ENCODE measurements around the gene HAGH. TPM values are rescaled to one million over a fixed set of nuclear protein-coding genes. Genes with fewer than 3 reads are reported as not detected.
A peak's percentile ranks its signal among the peaks of the same experiment; 100 is the strongest.

The HAGH gene
- polyA plus RNA-seq, 2 of the 4 experiments (the other 2 are of a cell fraction), result 34.9 to 66.4 TPM

- 0 out of 2 replicates have a peak, but pooled peaks have one; percentile 41 for TF ChIP-seq KDM5A (IDR thresholded peaks at IDR 0.05)
- no peak for TF ChIP-seq RFX5 (IDR thresholded peaks at IDR 0.05)
These were observed 44.7 kb downstream of the HAGH start (continued) for GRCh38 chr16:1781758-1782407.

DNA sequence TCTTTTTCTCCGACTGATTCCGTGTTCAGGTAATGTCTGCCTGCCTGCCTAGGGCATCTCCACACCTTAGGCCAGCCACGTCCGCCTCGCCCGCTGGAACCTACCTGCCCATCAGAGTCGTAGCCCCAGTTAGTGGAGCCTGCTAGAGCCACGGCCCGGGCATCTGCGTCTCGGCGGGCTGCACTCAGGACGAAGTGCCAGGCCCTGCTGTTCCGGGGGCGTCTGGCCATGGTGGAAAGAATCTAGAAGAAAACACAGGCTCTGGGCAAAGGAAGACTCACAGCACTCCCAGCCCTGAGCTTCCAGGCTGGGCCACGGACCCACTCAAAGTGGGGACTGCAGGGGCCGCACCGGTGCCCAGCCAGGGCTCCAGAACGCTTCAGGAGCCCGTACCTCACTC, 45.4 kb downstream of the HAGH start:
- TF ChIP-seq FOSL2 (IDR thresholded peaks at IDR 0.05) (no peak), FOSL2 (CRISPR knock-in tag; IDR thresholded peaks at IDR 0.05) (no peak), SREBF2 (IDR thresholded peaks at IDR 0.05) (no peak), JUN (IDR thresholded peaks at IDR 0.05) (no peak), RCOR1 (IDR thresholded peaks at IDR 0.05; ENCODE audit: low read depth, low read length) (no peak), ZC3H11A (IDR thresholded peaks at IDR 0.05) (no peak), HEYL (CRISPR knock-in tag; IDR thresholded peaks at IDR 0.05) (no peak), FOXS1 (CRISPR knock-in tag; IDR thresholded peaks at IDR 0.05) (no peak), NFE2L2 (conservative IDR thresholded peaks at IDR 0.05; ENCODE audit: low read length) (no peak), ATOH8 (CRISPR knock-in tag; IDR thresholded peaks at IDR 0.05; ENCODE audit: low read depth) (no peak), ZNF302 (CRISPR knock-in tag; IDR thresholded peaks at IDR 0.05) (no peak), SMC3 (IDR thresholded peaks at IDR 0.05) (no peak), GATA3 (IDR thresholded peaks at IDR 0.05; ENCODE audit: borderline replicate concordance) (no peak), E2F6 (IDR thresholded peaks at IDR 0.05; ENCODE audit: borderline replicate concordance, low read depth) (no peak), HMGXB4 (CRISPR knock-in tag; IDR thresholded peaks at IDR 0.05; ENCODE audit: borderline replicate concordance) (no peak), MAZ (IDR thresholded peaks at IDR 0.05; ENCODE audit: borderline replicate concordance, low read depth, low read length) (no peak), POLR2A (IDR thresholded peaks at IDR 0.05; ENCODE audit: low read length) (no peak), ESRRA (IDR thresholded peaks at IDR 0.05; ENCODE audit: borderline replicate concordance, low read length) (no peak)
- TF ChIP-seq, protein P1, sequence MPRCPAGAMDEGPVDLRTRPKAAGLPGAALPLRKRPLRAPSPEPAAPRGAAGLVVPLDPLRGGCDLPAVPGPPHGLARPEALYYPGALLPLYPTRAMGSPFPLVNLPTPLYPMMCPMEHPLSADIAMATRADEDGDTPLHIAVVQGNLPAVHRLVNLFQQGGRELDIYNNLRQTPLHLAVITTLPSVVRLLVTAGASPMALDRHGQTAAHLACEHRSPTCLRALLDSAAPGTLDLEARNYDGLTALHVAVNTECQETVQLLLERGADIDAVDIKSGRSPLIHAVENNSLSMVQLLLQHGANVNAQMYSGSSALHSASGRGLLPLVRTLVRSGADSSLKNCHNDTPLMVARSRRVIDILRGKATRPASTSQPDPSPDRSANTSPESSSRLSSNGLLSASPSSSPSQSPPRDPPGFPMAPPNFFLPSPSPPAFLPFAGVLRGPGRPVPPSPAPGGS (IDR thresholded peaks at IDR 0.05), result no peak
- TF ChIP-seq, protein P2, sequence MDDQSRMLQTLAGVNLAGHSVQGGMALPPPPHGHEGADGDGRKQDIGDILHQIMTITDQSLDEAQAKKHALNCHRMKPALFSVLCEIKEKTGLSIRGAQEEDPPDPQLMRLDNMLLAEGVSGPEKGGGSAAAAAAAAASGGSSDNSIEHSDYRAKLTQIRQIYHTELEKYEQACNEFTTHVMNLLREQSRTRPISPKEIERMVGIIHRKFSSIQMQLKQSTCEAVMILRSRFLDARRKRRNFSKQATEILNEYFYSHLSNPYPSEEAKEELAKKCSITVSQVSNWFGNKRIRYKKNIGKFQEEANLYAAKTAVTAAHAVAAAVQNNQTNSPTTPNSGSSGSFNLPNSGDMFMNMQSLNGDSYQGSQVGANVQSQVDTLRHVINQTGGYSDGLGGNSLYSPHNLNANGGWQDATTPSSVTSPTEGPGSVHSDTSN (IDR thresholded peaks at IDR 0.05), result no peak; the same call in none of the 2 replicates
- DNase-seq (ENCODE audit: low read depth in 1 of 2, low spot score in 1 of 2) (no peak), FAIRE-seq (no peak), ATAC-seq (no peak)
- Histone ChIP-seq H3K4me2 (peak overlapping the region; percentile 83), H3K4me3 (peak overlapping the region; percentile 74), H3K27ac (peak overlapping the region; percentile 65 to 90; a peak in 5 of 6 replicates), H3K9me3 (no peaks in the 10 kb centered on the region), H3K4me1 (peaks cover 22% of the 10 kb centered on the region; the same call in 2 of the 3 replicates)
- CTCF ChIA-PET, result interaction anchor here (0.7 to 2.9 kb wide), 4 partner anchors 10 to 148 kb away, joined by 3 to 15 read pairs (median 6); partner anchors contain the start of genes EME2, MAPK8IP3, MRPS34 and NME3
- POLR2A ChIA-PET, result interaction anchor here (2.0 kb wide), 1 partner anchor 10 kb away, joined by 46 read pairs; the partner anchor contains the start of genes EME2, MRPS34 and NME3
- 85% methylated on average over 18 of the region's 20 CpGs for WGBS (ENCODE audit: missing lambda C conversion rate)
